G401 (cell line): ENCODE data around the gene SLC25A25. TPM values are rescaled to one million over a fixed set of nuclear protein-coding genes. Genes with fewer than 3 reads are reported as not detected.
"Not testable (repeated sequence)": the region's sequence is repeated elsewhere in the genome, so short reads cannot be mapped to it uniquely, and the experiment has no call there.

Experiments used
- DNase-seq: peaks from one replicate; pipeline ENCODE4 v3.0.0-alpha.2; 2015; ENCODE audit warnings: low spot score
- in situ Hi-C: cut with HindIII; loops from 2 replicates; pipeline ENCODE4 v1.10.0; 2016; ENCODE audit warnings: low sequenced_read_pairs, mixed read lengths
- total RNA-seq: library from RNA; depleted of rRNA; stranded (reverse); fragments of >200 nt; shearing (Covaris generic); gene quantifications from 2 replicates; pipeline ENCODE4 v1.2.3, GENCODE V29; 2014

Gene SLC25A25
- total RNA-seq, 1 experiment from 2014 or later: 29.0 TPM

DNA sequence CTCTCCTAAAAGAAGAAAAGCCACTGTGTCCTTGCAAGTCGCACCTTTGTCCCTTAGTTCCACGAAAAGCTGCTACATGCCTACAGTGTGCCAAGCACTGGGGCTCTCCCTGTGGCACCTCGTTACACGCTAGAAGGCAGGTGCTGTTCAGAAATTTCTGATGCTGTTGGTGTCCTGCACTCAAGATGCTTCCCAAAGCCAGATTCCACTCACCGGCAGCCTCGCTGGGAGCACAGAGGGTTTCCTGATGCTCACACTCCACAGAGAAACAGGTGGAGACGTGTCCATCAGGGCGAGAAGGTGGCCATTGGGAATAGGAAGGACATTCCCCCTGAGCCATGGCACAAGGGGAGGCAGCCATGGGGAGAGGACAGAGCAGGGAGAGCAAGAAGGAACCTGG is 63.3 kb downstream of the SLC25A25 start:
- DNase-seq, in situ Hi-C loops: not testable (repeated sequence)

DNA sequence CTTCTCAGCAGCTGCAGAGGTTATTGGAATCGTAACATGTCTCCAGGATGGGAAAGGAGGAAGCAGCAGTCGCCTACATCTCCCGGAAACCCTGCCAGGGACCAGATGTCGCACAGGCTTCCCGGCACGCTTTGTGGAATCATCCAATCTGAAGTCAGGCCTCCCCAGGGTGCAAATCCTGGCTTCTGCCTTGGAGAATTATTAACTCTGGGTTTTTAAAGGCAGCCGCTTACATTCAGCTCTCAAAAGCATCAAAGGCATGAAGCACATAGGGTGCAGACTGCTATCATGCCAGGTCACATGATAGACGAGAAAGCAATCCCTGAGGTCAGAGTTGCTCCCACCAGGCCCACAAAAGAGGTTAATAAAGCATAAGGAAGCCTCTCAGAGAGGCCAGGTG is 64.1 kb downstream of the SLC25A25 start:
- in situ Hi-C loops, DNase-seq: not testable (repeated sequence)

DNA sequence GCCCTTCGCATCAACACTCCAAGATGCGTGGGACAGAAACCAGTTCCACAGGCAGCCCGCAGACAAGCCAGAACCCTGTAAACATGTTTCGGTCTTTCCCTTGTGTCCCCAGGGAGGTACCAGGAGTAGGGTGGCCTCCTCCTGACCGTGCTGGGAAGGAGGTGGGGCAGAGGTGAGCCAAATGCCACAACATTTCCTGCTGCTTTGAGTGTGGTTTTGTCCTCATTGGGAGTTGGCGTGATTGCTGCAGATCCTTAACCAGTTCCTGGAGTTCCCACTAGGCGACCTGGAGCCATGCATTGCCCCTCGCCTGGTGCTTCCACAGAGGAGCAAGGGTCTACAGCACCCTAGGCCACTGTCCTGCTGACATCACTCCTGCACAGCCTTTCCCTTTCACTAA is 67.5 kb downstream of the SLC25A25 start:
- in situ Hi-C loops: not testable (repeated sequence)
- peak; percentile 24 for DNase-seq

DNA sequence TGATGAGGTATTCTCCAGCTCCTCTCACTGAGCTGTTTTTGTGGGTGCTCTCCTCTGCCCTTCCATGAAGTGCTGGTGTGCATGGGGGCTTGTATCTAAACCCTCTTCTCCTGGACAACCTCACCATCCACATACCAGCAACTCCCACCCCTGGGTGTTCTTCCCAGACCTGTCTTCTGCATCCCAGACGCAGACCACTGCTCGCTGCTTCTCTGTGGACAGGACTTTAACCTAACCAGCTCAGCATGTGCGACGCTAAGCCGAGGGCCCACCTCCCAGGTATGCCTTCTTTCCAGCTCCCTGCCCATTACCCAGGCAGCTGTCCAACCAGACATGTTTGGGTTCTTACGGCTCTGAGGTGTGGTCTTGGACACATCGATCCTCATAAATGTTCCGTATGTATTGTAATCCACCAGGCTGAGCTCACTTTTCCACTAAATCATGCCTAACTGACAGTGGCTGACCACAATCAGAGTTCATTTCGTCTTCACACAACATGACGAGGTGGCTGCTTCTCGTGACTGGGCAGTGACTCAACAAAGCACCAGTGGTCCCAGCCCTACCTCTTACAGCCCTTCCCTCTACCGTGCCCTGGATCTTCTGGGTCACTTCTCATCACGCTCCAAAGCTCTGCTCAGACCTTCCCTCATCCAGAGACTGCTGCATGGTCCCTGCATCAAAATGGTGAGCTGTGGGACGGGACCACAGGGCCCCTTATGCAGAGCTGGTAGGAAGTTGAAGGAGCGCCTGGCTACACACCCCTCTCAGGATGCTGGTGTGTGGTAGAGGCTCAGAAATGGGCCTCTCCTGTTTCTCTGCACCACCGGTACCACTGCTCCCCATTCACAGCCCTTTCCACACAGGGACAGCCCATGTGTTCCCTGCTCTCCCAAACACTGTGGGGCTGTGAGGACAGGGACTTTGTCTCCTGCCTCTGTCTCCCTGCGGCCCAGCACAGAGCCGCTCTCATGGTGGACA is 69.1 kb downstream of the SLC25A25 start:
- DNase-seq: no peak

DNA sequence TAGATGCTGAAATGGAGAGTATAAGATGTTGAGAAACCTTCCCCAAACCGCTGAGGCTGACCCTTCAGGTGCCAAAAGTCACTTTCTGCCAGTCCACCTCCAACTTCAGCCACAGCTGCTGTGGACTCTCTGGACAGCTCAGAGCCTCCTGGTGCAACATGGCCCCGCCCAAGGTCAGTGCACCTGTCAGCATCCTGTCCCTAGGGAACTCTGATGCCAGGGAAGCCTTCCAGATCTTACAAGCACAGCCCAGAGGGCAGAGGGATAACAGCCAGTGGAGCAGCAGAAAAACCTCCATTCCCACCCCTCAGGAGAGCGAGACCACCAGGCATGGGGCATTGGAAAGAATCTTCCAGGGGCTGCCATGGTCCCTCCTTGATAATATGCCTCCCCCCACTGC is 70.0 kb downstream of the SLC25A25 start:
- in situ Hi-C loops: no loop called here
- DNase-seq: no peak

More for the DNA sequence above, 69.1 kb downstream of the SLC25A25 start:
- in situ Hi-C loops: no loop called here

DNA sequence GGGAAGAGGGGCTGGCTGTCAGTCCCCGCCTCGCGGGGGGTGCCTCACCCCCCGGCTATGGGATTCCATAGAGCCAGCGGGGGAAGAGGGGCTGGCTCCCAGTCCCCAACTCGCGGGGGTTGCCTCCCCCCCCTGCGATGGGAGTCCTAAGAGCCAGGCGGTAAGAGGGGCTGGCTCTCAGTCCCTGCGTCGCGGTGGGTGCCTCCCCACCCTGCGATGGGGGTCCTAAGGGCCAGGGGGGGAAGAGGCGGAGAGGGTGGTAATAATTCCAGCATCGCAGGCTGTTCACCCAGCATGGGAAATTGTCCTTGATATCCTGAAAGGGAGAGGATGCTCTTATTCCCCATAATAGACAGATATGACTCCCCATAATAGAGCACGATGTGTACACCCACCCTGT is 71.6 kb downstream of the SLC25A25 start:
- in situ Hi-C loops: no loop called here
- DNase-seq: no peak

DNA sequence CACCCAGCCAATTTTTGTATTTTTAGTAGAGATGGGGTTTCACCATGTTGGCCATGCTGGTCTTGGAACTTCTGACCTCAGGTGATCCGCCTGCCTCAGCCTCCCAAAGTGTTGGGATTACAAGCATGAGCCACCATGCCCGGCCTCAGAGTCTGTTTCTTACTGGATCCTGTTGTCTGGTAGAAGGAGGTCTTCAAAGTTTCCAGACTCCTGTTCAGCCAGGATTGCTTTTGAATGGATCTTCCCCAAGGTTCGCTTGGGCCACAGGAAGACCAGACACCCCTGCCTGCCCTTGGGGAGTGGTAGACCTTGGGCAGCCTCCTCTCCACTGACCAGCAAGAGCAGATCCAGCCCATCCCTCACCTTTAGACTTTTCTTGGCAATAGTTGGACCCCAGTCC is 73.6 kb downstream of the SLC25A25 start:
- in situ Hi-C loops: no loop called here
- no peak for DNase-seq

DNA sequence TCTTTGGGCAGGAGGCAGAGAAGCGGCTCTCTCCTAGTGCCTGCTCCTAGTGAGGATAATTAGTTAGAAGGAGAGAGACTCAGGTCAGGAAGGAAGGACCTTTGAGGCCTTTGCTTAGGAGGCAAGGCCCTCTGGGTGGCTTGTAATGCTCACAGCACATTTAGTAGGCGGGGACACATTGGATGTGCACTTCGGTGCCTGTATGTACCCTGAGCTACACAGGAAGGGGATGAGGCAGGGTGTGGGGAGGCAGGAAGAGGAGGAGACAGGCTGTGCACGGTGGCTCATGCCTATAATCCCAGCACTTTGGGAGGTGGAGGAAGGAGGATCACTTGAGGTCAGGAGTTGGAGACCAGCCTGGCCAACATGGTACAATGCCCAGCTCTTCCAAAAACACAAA is 74.0 kb downstream of the SLC25A25 start:
- DNase-seq: no peak
- in situ Hi-C loops: no loop called here

DNA sequence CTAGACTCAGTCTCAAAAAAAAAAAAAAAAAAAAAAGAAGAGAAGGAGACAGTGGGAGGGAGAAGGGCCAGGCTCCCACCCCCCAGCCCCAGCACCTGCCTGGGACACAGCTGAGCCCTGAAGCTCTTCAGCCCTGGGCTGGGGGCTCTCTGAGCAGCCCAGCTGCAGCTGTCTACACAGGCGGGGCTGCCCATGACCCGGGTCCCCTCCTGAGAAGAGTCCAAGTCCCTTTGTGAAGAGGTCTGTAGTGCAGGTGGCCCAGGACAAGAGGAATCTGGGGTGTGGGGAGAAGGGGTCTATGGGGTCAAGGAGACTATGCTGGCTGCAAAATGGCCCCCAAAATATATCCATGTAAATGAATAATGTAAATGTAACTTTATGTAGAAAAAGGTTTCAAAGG is 74.6 kb downstream of the SLC25A25 start:
- in situ Hi-C loops: no loop called here
- no peak for DNase-seq

DNA sequence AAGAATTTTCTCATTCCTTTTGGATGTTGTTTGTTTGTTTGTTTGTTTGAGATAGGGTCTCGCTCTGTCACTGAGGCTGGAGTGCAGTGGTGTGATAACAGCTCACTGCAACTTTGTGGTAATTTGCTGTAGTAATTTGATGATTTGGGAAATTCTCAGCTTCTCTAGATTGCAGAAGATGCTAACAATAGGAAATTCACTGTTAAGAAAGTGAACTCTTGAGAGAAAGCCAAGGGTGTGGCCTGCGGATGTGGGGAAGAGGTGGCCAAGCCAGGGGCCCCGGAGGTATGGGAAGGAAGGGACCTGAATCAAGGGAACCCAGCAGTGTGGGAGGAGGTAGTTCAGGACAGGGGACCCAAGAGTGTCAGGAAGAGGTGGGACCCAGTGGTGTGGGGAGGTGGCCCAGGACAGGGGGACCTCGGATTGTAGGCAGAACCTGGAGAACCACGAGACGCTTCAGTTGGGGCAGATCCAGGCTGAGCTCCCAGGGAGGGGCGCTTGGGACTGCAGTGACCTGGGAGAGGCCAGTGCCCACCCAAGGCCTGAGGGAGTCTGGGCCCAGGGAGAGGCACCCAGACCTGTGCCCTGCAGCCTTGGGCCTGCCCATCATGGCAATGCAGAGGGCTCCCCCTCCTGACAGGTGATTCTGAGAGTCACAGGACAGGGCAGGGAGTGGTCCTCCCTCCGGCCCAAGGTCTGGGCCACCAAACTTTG is 75.7 kb downstream of the SLC25A25 start:
- no peak for DNase-seq
- in situ Hi-C loops: no loop called here

DNA sequence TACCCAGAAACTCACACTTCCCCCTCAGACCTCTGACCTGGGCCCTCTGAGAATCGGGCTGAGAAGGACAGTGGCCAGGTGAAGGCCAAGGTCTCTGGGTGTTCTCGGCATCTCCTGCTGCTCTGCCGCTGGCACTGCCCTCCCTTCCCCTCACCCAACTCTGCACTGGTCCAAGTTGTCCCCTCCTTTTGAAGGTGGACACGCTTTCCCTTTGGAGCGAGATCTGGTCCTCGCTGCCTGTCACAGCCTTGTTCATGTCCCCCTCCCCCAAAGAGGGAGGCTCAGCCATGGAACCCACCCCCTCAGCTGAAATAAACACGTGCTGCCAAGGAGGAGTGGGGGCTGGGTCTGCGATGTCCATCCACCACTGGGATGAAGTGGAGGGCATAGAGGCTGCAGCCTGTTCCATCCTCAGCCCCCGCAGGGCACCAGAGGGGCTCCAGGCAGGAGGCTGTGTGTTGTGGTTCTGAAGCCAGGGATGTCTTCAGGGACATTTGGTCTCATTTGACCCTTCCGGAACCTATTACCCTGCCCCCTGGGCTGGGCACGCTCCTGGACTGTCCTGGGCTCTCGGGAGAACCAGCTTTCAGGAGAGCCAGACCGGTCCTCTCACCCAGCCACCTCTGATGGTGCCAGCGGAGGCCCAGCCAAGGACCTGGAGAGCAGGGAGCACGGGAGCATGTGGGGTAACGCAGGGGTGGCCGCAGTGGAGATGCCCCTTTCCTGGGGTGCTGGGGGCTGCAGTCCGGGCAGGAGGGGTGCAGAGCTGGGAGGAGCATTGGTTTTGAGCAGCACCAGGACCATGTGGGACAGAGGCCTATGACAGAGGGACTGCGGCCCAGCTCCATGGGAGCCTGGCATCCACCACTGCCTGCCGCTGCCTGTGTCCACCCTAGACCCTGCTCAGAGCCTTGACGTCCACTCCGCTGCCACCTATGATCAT is 76.5 kb downstream of the SLC25A25 start:
- no peak for DNase-seq
- in situ Hi-C loops: no loop called here

DNA sequence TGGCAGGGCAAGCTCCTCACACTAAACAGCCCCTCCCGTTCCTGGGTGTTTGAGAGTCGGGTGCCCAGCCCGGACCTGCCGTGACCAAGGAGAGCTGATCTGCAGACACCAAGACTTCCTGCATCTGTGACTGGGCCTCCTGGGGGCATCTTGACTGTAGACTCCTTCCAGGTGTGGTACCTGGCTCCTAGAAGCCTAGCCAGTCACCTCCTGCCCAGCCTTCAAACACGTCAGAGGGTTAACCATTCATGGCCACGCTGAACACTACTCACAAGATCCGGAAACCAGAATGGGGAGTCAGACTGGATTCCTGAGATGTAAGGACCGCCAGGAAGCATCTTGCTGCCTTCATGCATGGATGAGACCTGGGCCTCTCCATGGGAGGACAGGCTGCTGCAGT is 77.5 kb downstream of the SLC25A25 start:
- DNase-seq: no peak
- in situ Hi-C loops: no loop called here

DNA sequence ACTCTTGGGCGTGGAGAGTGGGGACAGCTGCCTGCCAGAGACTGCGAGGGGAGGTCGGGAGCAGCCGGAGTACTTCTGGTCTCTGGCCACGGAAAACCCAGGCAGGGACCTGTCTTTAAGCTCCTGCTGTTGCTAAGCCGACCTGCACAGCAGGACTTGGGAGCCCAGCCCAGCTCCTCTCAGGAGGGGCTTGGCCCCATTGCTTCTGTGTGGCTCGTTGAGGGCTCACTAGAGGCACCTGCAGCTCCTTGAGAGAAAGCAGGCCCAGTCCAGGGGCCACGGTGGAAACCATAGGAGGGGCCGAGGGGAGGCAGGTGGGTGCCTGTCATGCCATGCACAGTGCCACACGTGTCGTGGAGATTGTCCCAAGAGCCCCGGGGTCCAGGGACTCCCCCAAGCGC is 77.9 kb downstream of the SLC25A25 start:
- DNase-seq: no peak
- in situ Hi-C loops: no loop called here

DNA sequence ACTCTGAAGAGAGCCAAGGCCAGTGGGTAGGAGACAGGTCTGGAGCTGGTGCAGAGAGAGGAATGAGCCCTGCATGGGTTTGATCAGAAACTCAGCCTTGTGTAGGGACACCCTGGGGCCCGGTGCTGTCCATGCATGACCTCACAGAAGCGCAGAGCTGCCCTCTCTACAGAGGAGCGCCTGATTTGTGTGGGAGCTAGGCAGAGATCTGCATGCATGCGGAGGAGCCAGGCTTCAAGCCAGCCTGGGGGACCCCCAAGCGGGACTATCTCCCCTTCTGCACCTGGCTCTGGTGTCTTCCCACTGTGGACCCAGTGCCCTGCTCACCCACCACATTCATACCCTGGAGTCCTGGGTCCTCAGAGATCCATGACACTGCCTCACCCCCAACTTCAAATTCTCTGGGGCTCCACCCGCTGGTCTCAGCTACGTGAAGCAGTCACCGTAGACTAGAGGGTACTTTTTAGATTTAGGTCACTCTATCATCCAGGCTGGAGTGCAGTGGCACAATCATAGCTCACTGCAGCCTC is 78.6 kb downstream of the SLC25A25 start:
- no peak for DNase-seq
- in situ Hi-C loops: no loop called here

DNA sequence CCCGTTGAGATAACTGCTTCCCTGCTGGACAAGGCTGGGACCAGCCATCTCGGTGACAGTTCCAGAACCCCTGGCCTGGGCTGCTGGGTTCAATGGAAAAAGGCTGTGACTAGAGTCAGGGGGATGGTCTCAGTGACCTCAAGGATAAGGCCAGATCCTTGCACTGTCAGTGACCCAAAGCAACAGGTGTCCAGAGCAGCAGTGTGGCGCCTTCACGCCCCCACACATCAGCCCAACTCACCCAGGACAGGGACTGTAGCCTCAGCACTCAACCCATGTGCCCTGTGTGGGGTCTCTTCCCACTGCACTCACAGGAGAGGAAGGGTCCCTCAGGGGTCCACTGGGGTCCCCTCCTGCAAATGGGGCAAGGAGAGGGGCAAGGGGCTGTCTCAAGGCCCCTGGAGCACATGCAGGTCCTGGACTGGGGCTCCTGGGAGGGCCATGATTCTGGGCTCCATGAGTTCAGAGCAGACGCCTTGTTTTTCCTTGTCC is 80.5 kb downstream of the SLC25A25 start:
- in situ Hi-C loops: no loop called here
- no peak for DNase-seq

DNA sequence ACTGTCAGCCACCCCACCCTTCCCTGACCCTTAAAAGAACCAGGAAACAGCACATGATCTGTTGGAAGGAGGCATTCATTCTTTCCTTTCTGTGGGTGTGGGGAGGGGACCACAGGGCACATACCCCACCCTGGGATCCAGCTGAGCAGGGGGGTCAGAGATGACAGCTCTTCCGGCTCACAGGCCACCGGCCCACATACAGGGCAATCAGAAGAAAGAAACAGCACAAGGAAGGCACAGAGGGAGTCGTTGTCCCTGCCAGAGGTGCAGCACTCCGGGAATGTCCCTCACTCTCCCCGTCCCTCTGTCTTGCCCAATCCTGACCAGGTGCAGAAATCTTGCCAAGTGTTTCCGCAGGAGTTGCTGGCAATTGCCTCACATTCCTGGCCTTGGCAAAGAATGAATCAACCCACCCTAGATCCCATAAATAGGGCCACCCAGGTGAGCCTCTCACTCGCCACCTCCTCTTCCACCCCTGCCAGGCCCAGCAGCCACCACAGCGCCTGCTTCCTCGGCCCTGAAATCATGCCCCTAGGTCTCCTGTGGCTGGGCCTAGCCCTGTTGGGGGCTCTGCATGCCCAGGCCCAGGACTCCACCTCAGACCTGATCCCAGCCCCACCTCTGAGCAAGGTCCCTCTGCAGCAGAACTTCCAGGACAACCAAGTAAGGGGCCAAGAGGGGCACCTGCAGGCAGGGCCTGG is 81.1 kb downstream of the SLC25A25 start, which contains the start of gene LCN2:
LCN2 (plus strand) TSS at position 453 of the 701 bp plus-strand sequence; CDS start at position 526, 73 bp downstream.
- in situ Hi-C loops: no loop called here
- DNase-seq: no peak

DNA sequence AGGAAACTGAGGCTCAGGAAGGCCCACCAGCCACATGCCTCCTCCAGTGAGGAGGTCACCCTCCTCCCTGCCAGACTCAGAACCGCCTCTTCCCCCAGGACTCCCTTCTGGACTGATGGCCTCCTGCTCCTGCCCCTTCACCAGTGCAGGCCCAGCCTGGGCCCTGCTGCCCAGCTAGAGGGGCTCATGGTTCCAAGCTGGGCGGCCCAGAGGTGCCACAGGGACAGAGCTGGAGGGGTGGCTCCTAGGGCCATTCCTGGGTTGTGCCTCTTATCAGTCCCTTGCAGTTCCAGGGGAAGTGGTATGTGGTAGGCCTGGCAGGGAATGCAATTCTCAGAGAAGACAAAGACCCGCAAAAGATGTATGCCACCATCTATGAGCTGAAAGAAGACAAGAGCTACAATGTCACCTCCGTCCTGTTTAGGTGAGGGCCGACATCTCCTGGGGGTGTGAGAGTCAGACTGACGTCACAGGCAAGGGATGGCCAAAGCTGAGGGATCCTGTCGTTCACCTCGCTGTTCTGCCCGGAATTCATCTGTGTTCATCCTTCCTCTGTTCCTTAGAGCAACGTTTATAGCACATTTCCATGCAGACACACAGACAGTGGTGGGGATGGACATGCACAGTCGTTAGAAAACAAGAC is 82.0 kb downstream of the SLC25A25 start:
- in situ Hi-C loops: no loop called here
- no peak for DNase-seq
